ENCODE measurements around the gene TTPAL.

The TTPAL gene

DNA sequence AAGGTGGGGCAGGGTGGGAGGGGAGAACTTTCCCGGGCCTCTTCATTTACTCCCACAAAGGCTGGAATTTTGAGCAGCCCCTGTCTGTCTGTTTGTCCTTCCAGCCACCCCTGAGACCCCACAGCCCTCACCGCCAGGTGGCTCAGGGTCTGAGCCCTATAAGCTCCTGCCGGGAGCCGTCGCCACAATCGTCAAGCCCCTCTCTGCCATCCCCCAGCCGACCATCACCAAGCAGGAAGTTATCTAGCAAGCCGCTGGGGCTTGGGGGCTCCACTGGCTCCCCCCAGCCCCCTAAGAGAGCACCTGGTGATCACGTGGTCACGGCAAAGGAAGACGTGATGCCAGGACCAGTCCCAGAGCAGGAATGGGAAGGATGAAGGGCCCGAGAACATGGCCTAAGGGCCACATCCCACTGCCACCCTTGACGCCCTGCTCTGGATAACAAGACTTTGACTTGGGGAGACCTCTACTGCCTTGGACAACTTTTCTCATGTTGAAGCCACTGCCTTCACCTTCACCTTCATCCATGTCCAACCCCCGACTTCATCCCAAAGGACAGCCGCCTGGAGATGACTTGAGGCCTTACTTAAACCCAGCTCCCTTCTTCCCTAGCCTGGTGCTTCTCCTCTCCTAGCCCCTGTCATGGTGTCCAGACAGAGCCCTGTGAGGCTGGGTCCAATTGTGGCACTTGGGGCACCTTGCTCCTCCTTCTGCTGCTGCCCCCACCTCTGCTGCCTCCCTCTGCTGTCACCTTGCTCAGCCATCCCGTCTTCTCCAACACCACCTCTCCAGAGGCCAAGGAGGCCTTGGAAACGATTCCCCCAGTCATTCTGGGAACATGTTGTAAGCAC is 46.0 kb upstream of the TTPAL start:
- no peak for TF ChIP-seq ZFX (IDR thresholded peaks at IDR 0.05; ENCODE audit: borderline replicate concordance)
- TF ChIP-seq, protein P1, sequence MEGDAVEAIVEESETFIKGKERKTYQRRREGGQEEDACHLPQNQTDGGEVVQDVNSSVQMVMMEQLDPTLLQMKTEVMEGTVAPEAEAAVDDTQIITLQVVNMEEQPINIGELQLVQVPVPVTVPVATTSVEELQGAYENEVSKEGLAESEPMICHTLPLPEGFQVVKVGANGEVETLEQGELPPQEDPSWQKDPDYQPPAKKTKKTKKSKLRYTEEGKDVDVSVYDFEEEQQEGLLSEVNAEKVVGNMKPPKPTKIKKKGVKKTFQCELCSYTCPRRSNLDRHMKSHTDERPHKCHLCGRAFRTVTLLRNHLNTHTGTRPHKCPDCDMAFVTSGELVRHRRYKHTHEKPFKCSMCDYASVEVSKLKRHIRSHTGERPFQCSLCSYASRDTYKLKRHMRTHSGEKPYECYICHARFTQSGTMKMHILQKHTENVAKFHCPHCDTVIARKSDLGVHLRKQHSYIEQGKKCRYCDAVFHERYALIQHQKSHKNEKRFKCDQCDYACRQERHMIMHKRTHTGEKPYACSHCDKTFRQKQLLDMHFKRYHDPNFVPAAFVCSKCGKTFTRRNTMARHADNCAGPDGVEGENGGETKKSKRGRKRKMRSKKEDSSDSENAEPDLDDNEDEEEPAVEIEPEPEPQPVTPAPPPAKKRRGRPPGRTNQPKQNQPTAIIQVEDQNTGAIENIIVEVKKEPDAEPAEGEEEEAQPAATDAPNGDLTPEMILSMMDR (IDR thresholded peaks at IDR 0.05) = no peak
- H3K27ac ChIP-seq = no peak overlapping the region

DNA sequence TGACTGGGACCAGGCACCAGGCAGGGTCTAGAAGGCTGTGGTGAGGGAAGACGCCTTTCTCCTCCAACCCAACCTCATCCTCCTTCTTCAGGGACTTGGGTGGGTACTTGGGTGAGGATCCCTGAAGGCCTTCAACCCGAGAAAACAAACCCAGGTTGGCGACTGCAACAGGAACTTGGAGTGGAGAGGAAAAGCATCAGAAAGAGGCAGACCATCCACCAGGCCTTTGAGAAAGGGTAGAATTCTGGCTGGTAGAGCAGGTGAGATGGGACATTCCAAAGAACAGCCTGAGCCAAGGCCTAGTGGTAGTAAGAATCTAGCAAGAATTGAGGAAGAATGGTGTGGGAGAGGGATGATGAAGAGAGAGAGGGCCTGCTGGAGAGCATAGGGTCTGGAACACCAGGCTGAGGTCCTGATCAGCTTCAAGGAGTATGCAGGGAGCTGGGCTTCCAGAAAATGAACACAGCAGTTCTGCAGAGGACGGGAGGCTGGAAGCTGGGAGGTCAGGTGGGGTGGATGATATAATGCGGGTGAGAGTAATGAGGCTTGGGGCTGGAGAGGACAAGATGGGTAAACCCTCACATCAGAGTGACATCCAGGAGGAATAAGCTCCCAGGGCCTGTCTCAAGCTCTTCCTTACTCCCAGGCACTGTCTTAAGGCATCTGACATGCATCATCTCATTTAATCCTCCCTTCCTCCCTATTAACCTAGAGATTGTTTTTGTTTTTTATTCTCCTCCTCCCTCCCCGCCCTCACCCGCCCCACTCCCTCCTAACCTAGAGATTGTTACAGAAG is 45.2 kb upstream of the TTPAL start:
- H3K27ac ChIP-seq = no peak overlapping the region
- TF ChIP-seq, protein P1 (IDR thresholded peaks at IDR 0.05) = no peak
- TF ChIP-seq ZFX (IDR thresholded peaks at IDR 0.05; ENCODE audit: borderline replicate concordance) = no peak

DNA sequence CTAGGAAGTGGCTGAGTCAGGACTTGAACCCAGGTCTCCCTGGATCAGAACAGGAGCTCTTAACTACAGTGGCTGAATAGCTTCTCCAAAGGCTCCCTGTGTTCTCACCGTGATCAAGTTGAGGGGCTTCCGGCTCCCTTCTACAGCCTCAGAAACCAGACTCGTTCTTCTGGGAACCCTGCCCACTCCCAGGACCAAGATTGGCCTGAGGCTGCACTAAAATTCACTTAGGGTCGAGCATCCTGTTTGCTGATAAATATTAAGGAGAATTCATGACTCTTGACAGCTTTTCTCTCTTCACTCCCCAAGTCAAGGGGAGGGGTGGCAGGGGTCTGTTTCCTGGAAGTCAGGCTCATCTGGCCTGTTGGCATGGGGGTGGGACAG is 44.6 kb upstream of the TTPAL start:
- no peak for TF ChIP-seq ZFX (IDR thresholded peaks at IDR 0.05; ENCODE audit: borderline replicate concordance)
- TF ChIP-seq, protein P1 (IDR thresholded peaks at IDR 0.05) = no peak
- H3K27ac ChIP-seq = no peak overlapping the region

DNA sequence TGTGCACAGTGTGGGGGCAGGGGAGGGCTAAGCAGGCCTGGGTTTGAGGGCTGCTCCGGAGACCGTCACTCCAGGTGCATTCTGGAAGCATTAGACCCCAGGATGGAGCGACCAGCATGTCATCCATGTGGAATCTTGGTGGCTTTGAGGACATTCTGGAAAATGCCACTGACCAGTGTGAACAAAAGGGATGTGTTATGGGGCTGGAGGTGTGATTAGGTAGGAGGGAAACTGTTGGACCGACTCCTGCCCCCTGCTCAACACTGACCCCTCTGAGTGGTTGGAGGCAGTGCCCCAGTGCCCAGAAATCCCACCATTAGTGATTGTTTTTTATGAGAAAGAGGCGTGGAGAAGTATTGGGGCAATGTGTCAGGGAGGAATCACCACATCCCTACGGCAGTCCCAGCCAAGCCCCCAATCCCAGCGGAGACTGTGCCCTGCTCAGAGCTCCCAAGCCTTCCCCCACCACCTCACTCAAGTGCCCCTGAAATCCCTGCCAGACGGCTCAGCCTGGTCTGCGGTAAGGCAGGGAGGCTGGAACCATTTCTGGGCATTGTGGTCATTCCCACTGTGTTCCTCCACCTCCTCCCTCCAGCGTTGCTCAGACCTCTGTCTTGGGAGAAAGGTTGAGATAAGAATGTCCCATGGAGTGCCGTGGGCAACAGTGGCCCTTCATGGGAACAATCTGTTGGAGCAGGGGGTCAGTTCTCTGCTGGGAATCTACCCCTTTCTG is 44.0 kb upstream of the TTPAL start:
- TF ChIP-seq ZFX (IDR thresholded peaks at IDR 0.05; ENCODE audit: borderline replicate concordance) = no peak
- no peak overlapping the region for H3K27ac ChIP-seq

DNA sequence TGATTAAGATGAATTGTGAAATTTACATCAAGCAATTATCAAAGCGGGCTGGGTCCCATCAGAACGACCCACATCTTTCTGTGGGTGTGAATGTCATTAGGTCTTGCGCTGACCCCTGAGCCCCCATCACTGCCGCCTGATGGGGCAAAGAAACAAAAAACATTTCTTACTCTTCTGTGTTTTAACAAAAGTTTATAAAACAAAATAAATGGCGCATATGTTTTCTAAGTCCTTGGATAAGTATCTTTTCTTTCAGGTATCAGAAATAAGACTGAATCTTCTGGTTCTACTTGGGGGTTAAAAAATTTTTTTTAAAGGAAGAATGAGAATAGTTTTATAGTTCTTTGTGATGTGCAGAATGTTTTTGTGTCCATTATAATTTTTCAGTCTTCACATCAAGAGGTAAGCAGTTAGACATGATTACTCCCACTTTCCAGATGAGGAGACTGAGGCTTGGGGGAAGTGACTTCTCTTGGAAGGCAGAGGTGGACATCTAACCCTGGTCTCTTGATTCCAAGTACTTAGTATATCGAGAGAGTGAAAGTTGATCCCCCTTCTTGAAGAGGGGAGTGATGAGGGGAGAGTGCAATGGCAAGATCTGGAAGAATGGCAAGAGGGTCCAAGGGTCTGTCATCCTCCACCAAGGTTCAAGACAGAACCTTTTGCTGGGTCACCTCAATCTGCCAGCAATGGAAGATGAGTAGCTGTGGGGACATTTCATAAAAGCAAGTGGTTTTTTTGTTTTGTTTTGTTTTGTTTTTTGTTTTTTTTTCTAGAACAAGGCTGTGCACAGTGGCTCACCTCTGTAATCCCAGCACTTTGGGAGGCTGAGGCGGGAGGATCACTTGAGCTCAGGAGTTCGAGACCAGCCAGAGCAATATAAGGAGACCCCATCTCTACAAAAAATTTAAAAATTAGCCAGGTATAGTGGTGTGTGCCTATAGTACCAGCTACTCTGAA is 42.8 kb upstream of the TTPAL start:
- TF ChIP-seq, protein P1 (IDR thresholded peaks at IDR 0.05) = no peak
- TF ChIP-seq ZFX (IDR thresholded peaks at IDR 0.05; ENCODE audit: borderline replicate concordance) = no peak
- no peak overlapping the region for H3K27ac ChIP-seq

DNA sequence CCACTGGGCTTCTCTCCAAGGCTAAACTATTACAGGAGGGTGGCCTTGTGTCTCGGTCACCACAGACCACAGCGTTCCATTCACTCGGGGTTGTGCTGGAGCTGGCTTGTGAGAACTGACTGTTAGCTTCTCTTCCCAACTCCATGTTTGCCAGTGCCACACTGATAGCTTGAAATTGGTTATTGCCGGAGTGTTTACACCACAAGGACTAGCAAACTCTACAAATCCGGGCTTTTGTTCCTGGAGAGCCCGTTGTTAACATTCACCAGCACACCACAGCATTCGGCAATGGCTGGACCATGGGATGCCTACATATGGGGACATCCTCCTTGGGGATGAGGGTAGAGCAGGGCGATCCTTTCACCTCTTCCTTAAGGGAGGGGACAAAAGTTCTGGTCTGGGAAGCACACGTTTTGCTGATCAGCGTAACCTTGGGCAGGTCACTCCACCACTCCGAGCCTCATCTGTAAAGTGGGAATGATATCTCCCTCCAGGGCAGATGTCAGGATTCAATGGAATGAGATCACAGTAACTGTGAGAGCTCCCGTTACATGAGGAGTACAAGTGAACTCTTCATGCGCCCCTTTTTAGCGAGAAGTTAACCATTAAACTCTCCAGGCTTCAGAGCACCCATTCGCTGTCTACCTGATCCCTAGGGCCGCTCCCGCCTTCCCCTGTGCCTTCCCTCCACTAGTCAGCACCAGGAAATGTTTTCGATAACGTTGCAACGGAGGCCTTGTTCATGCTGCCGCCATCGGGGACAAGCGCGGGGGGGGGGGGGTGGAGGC is 41.7 kb upstream of the TTPAL start:
- TF ChIP-seq, protein P1 (IDR thresholded peaks at IDR 0.05) = no peak
- no peak for TF ChIP-seq ZFX (IDR thresholded peaks at IDR 0.05; ENCODE audit: borderline replicate concordance)
- no peak overlapping the region for H3K27ac ChIP-seq
